ENCODE measurements around the gene NFIX. TPM values are rescaled to one million over a fixed set of nuclear protein-coding genes. Genes with fewer than 3 reads are reported as not detected.

The NFIX gene
- polyA plus RNA-seq, 3 donors, result 0.25 to 3.7 (median 0.90) TPM

DNA sequence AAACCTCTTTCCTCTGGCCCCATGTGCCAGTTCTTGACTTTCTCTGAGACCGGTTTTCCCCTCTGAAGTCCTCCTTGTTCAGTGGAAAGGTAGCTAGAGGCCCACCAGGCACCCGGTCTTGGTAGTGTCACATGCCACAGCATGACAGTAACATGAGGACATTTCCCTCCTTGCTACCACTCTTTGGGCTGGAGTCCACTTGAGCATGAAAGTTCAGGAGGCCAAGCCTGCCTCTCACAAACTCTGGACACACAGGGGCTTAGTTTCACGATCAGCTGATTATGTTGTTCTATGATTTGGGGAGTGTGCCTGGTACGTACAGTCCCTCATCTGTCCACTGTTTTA, 45.6 kb downstream of the NFIX start:
- TF ChIP-seq, protein P1, sequence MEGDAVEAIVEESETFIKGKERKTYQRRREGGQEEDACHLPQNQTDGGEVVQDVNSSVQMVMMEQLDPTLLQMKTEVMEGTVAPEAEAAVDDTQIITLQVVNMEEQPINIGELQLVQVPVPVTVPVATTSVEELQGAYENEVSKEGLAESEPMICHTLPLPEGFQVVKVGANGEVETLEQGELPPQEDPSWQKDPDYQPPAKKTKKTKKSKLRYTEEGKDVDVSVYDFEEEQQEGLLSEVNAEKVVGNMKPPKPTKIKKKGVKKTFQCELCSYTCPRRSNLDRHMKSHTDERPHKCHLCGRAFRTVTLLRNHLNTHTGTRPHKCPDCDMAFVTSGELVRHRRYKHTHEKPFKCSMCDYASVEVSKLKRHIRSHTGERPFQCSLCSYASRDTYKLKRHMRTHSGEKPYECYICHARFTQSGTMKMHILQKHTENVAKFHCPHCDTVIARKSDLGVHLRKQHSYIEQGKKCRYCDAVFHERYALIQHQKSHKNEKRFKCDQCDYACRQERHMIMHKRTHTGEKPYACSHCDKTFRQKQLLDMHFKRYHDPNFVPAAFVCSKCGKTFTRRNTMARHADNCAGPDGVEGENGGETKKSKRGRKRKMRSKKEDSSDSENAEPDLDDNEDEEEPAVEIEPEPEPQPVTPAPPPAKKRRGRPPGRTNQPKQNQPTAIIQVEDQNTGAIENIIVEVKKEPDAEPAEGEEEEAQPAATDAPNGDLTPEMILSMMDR (IDR thresholded peaks at IDR 0.05), result no peak
- Histone ChIP-seq H3K79me2 (ENCODE audit: insufficient read depth, low read length) (no peaks in the 10 kb centered on the region), H3K27me3 (ENCODE audit: control insufficient read depth in 2 of 2, insufficient read depth in 2 of 2, low read length in 2 of 2) (no peaks in the 10 kb centered on the region), H2AFZ (ENCODE audit: insufficient read depth, low read depth, low read length, poor library complexity, severe bottlenecking) (no peak overlapping the region), H3K4me3 (replicated peaks in 1 of 3; ENCODE audit: low read depth in 2 of 3, low read length in 3 of 3) (no peak overlapping the region), H3K27ac (ENCODE audit: low read depth in 1 of 2, low read length in 2 of 2) (no peak overlapping the region), H3K4me1 (ENCODE audit: control insufficient read depth in 1 of 2, insufficient read depth in 2 of 2, low read length in 2 of 2) (no peaks in the 10 kb centered on the region), H3K36me3 (replicated peaks in 1 of 2; ENCODE audit: control insufficient read depth in 1 of 2, insufficient read depth in 2 of 2, low read length in 2 of 2) (no peaks in the 10 kb centered on the region), H3K4me2 (replicated peaks; ENCODE audit: extremely low read depth, low read length, poor library complexity, severe bottlenecking) (no peak overlapping the region), H3K9me3 (replicated peaks in 1 of 2; ENCODE audit: control insufficient read depth in 1 of 2, insufficient read depth in 1 of 2, low read length in 2 of 2) (no peaks in the 10 kb centered on the region), H4K20me1 (ENCODE audit: insufficient read depth, low read length) (no peaks in the 10 kb centered on the region), H3K9ac (ENCODE audit: insufficient read depth, low read length, poor library complexity, severe bottlenecking) (no peak overlapping the region)
- peaks cover 10% of the 10 kb centered on the region for H3K4me1 Mint-ChIP-seq
- 73% methylated on average over 2 of the region's 4 CpGs for WGBS (ENCODE audit: insufficient coverage)
- intact Hi-C loops (cut with micrococcal nuclease), result no loop called here
- no peaks in the 10 kb centered on the region for H3K9me3 Mint-ChIP-seq
- H3K27me3 Mint-ChIP-seq (ENCODE audit: low read depth in 3 of 3), result peaks cover 0 to 1% (median 0%) of the 10 kb centered on the region in 3 donors
- no peaks in the 10 kb centered on the region for H3K36me3 Mint-ChIP-seq
- DNase-seq, result no peak
- peak overlapping the region in 1 of 7 donors; percentile 2 for H3K27ac Mint-ChIP-seq
- no peak overlapping the region for H3K4me3 Mint-ChIP-seq

DNA sequence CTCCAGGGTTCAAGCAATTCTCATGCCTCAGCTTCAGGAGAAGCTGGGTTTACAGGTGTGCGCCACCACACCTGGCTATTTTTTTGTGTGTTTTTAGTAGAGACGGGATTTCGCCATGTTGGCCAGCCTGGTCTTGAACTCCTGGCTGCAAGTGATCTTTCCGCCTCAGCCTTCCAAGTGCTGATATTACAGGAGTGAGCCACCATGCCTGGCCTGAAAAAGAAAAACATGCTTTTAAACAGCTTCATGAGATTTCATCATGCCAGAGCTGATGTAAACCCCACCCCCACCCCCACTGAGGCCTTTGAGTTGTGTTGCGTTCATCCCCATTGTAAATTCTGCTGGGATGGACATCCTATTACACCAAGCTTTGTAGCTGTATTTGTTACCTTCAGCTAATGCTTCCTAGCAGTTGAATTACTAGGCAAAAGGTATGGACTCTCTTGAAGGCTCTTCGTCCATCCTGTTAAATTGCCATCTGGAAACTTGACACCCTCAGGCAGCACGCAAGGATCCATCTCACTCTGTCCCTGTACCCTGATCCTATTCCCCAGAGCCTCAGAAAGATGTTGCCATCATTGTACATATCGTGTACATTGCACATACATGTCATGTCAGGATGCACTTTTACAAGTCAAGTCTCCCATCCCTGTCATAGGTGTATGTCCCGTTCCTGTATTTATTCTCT, 47.3 kb downstream of the NFIX start:
- H3K4me3 ChIP-seq (replicated peaks in 1 of 3; ENCODE audit: low read depth in 2 of 3, low read length in 3 of 3), result no peak overlapping the region
- H4K20me1 ChIP-seq (ENCODE audit: insufficient read depth, low read length), result no peaks in the 10 kb centered on the region
- Mint-ChIP-seq H3K36me3 (no peaks in the 10 kb centered on the region), H3K4me1 (peaks cover 4% of the 10 kb centered on the region), H3K9me3 (no peaks in the 10 kb centered on the region), H3K27me3 (ENCODE audit: low read depth in 3 of 3) (peaks cover 0 to 1% (median 0%) of the 10 kb centered on the region in 3 donors), H3K4me3 (no peak overlapping the region), H3K27ac (peak overlapping the region in 1 of 7 donors; percentile 3)
- no peaks in the 10 kb centered on the region for H3K79me2 ChIP-seq (ENCODE audit: insufficient read depth, low read length)
- H3K36me3 ChIP-seq (replicated peaks in 1 of 2; ENCODE audit: control insufficient read depth in 1 of 2, insufficient read depth in 2 of 2, low read length in 2 of 2), result no peaks in the 10 kb centered on the region
- TF ChIP-seq, protein P1 (IDR thresholded peaks at IDR 0.05), result no peak
- H3K9me3 ChIP-seq (replicated peaks in 1 of 2; ENCODE audit: control insufficient read depth in 1 of 2, insufficient read depth in 1 of 2, low read length in 2 of 2), result no peaks in the 10 kb centered on the region
- no peaks in the 10 kb centered on the region for H3K27me3 ChIP-seq (ENCODE audit: control insufficient read depth in 2 of 2, insufficient read depth in 2 of 2, low read length in 2 of 2)
- no peak overlapping the region for H3K27ac ChIP-seq (ENCODE audit: low read depth in 1 of 2, low read length in 2 of 2)
- intact Hi-C loops (cut with micrococcal nuclease), result no loop called here
- H3K9ac ChIP-seq (ENCODE audit: insufficient read depth, low read length, poor library complexity, severe bottlenecking), result no peak overlapping the region
- no peak overlapping the region for H2AFZ ChIP-seq (ENCODE audit: insufficient read depth, low read depth, low read length, poor library complexity, severe bottlenecking)
- H3K4me1 ChIP-seq (ENCODE audit: control insufficient read depth in 1 of 2, insufficient read depth in 2 of 2, low read length in 2 of 2), result no peaks in the 10 kb centered on the region
- no peak for DNase-seq
- H3K4me2 ChIP-seq (replicated peaks; ENCODE audit: extremely low read depth, low read length, poor library complexity, severe bottlenecking), result no peak overlapping the region
- 93% methylated on average over 7 of the region's 9 CpGs for WGBS (ENCODE audit: insufficient coverage)
